GM06990 (cell line): ENCODE results near the gene ATP13A1.

Source experiments
- DNase-seq: peaks from one replicate; pipeline ENCODE4 v3.0.0-alpha.2; 2011; ENCODE audit not compliant: insufficient read length; ENCODE audit errors: extremely low read depth
- H3K27me3 ChIP-seq: replicated peaks from 2 replicates; pipeline ENCODE4 v1.6.0; 2011; ENCODE audit warnings: low read length; ENCODE audit not compliant: control insufficient read depth, insufficient read depth
- H3K36me3 ChIP-seq: 2 replicates; pipeline ENCODE4 v1.5.1; 2011; ENCODE audit warnings: low read length; ENCODE audit not compliant: control insufficient read depth, insufficient read depth
- H3K4me3 ChIP-seq: replicated peaks from 2 replicates; pipeline ENCODE4 v1.5.1; 2011; ENCODE audit warnings: low read depth, mild to moderate bottlenecking, control low read depth, low read length
- TF ChIP-seq, protein P1 (sequence below): IDR thresholded peaks from 2 replicates; pipeline ENCODE4 v1.5.1; 2011; ENCODE audit warnings: low read length, control low read depth, mild to moderate bottlenecking, inconsistent platforms; ENCODE audit not compliant: insufficient read depth, poor library complexity, severe bottlenecking

The ATP13A1 gene

DNA sequence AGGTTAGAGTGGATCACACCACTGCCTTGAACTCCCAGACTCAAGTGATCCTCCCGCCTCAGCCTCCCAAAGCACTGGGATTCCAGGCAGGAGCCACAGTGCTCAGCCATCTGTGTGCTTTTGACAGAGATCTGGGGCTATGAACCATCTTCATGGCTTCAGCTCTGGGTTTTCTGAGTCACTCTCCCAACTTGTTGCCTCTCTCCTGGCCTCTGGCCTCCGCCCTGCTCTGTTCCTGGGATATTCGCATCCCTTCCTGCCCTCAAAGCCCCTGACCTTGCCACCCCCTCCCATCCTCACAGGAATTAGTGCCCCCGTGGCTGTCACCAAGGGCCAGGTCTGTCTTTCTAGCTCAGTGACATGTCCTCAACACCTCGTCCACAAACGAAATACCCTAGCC is 14.3 kb downstream of the ATP13A1 start:
- H3K27me3 ChIP-seq: no peaks in the 10 kb centered on the region
- no peak for DNase-seq
- TF ChIP-seq, protein P1, sequence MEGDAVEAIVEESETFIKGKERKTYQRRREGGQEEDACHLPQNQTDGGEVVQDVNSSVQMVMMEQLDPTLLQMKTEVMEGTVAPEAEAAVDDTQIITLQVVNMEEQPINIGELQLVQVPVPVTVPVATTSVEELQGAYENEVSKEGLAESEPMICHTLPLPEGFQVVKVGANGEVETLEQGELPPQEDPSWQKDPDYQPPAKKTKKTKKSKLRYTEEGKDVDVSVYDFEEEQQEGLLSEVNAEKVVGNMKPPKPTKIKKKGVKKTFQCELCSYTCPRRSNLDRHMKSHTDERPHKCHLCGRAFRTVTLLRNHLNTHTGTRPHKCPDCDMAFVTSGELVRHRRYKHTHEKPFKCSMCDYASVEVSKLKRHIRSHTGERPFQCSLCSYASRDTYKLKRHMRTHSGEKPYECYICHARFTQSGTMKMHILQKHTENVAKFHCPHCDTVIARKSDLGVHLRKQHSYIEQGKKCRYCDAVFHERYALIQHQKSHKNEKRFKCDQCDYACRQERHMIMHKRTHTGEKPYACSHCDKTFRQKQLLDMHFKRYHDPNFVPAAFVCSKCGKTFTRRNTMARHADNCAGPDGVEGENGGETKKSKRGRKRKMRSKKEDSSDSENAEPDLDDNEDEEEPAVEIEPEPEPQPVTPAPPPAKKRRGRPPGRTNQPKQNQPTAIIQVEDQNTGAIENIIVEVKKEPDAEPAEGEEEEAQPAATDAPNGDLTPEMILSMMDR: no peak
- H3K36me3 ChIP-seq: peaks cover 60% of the 10 kb centered on the region
- no peak overlapping the region for H3K4me3 ChIP-seq

- DNase-seq: no peak
- H3K36me3 ChIP-seq: peaks cover 47% of the 10 kb centered on the region
- H3K4me3 ChIP-seq: no peak overlapping the region
- no peaks in the 10 kb centered on the region for H3K27me3 ChIP-seq
- TF ChIP-seq, protein P1: no peak
Observed at GRCh38 chr19:19647037-19647835, 16.2 kb downstream of the ATP13A1 start.

- H3K27me3 ChIP-seq: no peaks in the 10 kb centered on the region
- peaks cover 36% of the 10 kb centered on the region for H3K36me3 ChIP-seq
- no peak for DNase-seq
- no peak overlapping the region for H3K4me3 ChIP-seq
- TF ChIP-seq, protein P1: no peak
Observed at GRCh38 chr19:19645233-19645870, 18.1 kb downstream of the ATP13A1 start.

DNA sequence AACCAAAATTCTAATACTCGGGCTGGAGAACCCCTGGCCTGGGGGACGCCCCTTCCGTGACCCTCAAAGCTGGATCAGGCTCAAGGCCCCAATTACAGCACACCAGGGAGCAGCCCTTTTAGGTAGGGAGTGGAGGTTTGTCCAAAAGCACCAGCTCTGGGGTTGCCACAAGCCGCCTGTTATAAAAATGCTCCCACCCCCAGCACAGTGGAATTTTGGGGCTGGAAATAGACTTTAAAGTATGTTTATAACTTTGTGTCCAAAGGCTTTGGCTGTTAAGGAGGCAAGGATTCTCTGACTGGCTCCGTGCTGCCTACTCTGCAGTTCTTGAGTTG is 19.5 kb downstream of the ATP13A1 start:
- H3K27me3 ChIP-seq: no peaks in the 10 kb centered on the region
- H3K36me3 ChIP-seq: peaks cover 35% of the 10 kb centered on the region
- TF ChIP-seq, protein P1: no peak
- no peak for DNase-seq
- no peak overlapping the region; the same call in 1 of the 2 replicates for H3K4me3 ChIP-seq

GRCh38 chr19:19643158-19644053 is 20.1 kb downstream of the ATP13A1 start, which contains the start of gene GMIP:
GMIP (minus strand) TSS chr19:19643657; CDS start chr19:19643529, 128 bp downstream.
- H3K27me3 ChIP-seq: no peaks in the 10 kb centered on the region
- DNase-seq: peak; percentile 88
- TF ChIP-seq, protein P1: peak; percentile 78
- peak within 1 kb of the TSS; percentile 82 for H3K4me3 ChIP-seq
- peaks cover 37% of the 10 kb centered on the region for H3K36me3 ChIP-seq
